HG03354 (cell line): ENCODE results near the gene GALNT2.
A peak's percentile ranks its signal among the peaks of the same experiment; 100 is the strongest.

Source experiments
- ATAC-seq: cut with Tn5 transposase; IDR thresholded peaks from one replicate; pipeline ENCODE4 v1.9.1; 2021; ENCODE audit warnings: mild to moderate bottlenecking; ENCODE audit not compliant: unreplicated experiment, poor library complexity, severe bottlenecking

Gene GALNT2

GRCh38 chr1:230086151-230086550, 19.1 kb downstream of the GALNT2 start:
- no peak for ATAC-seq

GRCh38 chr1:230087028-230087716, 20.1 kb downstream of the GALNT2 start:
- ATAC-seq: no peak

- ATAC-seq: no peak
These were observed 20.7 kb downstream of the GALNT2 start for GRCh38 chr1:230087717-230088105.

DNA sequence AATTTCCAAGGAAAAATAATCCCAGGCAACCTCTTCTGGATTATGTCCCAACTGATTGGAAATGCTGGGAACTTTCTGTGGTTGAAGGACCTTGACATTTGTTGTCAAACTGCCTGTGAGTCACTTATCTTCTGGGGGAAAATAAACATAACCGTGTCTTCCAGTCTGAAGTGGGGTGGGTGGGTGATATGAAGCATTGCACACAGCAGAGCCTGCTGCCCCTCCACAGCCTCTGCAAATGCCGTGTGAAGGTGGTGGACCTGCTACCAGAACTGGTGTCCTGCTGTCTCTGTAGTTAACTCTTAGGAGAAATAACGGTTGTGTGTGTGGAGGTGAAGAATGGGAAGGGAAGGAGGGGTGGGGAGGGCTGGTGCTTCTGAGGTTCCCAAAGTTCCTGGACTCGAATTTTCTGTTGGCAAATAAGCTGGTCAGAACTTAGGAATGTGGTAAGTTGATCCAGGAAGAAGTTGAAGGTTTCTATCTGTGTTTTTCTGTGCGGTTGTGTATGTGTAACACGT, 23.2 kb downstream of the GALNT2 start:
- ATAC-seq: no peak

GRCh38 chr1:230091473-230092231, 24.6 kb downstream of the GALNT2 start:
- no peak for ATAC-seq

- ATAC-seq: no peak
These were observed 27.7 kb downstream of the GALNT2 start for GRCh38 chr1:230094746-230095145.

GRCh38 chr1:230095938-230096337, 28.9 kb downstream of the GALNT2 start:
- ATAC-seq: no peak

- no peak for ATAC-seq
These were observed 30.3 kb downstream of the GALNT2 start for GRCh38 chr1:230097370-230097769.

DNA sequence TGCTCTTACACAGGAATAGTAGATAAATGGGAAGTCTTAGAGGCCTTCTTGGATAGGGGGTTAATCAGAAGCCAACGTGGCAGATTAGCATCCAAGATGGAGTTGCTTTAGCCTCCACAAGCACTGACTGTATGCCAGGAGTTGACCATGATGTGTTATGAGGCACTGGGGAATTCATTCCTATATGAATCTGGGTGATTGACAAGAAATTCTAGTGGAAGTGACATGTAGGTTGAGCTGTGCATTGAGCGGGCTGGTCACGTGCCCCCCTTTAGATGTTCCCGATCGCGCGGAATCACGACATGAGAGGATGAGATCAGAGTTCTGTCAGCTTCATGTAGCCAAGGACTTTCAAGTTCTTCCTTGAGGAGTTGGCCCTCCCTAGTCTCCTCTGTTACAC, 31.7 kb downstream of the GALNT2 start:
- ATAC-seq: no peak

DNA sequence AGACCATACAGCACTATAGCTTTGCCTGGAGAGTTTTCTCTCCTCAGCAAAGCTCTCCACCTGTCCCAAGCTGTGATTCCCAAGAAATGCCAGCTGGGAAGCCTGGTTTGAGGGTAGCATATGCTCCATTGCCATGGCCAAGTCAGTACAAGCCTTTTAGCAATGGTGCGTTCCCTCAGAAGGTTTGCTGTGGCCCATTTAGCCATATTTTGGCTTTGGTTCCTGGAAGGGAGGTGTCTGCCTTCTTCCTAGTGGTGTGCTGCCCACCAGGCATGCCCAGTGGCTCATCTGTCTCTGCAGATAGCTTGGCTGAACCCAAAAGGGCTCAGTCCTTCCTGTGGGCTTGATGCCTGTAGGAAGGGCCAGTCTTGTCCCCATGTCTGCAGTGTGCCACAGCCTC, 32.4 kb downstream of the GALNT2 start:
- ATAC-seq: no peak

DNA sequence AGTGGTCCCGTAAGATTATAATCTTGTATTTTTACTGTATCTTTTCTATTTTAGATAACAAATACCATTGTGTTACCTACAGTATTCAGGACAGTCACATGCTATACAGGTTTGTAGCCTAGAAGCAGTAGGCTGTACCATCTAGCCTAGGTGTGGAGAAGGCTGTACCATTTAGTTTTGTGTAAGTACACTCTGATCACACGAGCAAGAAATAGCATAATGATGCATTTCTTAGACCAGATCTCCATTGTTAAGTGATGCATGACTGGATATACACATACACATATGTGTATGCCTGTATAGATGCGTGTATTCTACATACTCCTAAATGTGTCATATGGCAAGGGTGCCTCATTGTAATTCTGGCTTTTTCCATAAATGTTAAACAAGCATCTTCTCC, 33.9 kb downstream of the GALNT2 start:
- no peak for ATAC-seq

- ATAC-seq: no peak
These were observed 34.5 kb downstream of the GALNT2 start for GRCh38 chr1:230101556-230101955.

DNA sequence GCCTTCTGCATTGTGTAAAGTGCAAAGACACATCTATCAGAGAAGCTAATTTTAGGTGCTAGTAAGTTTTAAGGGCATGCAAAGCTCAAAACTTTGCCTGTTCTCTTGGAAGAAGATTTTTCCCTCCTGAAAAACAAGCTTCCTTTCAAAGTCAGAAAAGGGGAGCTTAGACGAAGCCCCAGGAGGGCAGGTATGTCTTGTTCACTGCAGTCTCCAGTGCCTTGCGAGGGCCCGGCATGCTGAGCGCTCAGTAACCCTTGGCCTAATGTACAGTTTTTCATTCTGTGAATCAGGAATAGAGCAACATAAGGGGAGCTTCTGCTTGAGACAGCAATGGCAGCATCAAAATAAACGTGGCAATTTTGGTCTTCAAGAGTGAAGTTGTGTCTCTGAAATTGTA, 35.0 kb downstream of the GALNT2 start:
- ATAC-seq: no peak

- ATAC-seq: no peak
These were observed 35.4 kb downstream of the GALNT2 start for GRCh38 chr1:230102472-230102871.

GRCh38 chr1:230103306-230104173, 36.5 kb downstream of the GALNT2 start:
- ATAC-seq: no peak

DNA sequence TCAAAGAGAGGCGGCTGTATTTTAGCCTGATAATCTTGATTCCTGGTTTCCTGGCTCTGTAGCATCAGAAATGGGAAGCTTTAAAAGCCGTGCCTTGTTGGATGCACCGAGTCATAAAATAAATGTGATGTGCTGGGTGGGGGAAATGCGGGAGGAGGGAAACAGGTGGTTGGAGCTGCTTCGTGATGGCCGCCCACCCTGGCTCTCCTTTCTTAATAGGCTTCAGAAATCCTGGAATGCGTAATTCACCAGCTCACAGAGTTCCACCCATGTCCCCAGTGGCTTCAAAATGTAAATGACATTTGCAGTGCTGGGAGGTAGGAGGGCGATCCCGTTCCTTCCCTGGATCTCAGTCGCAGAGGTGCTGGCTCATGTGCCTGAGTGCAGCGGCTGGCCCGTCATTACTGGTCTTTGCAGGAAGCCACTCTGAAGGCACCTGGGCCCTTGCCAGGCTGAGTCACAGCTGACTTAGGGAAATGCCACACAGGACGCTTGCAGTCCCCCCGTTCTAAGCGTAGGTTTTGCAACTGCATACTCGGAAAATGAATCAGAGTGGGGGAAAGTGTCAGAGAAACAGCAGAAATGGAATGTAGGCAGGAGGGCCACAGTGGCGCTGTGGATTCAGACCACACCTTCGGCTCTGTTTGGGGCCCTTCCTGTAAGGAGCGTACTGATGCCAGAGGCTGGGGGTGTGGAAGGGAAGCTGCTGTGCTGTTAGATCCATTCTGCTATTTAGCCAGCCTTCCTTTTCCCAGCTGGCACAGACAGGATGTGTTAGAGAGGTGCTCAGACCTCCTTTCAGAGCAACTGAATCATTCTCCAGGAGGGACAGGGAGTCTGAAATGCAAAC, 37.6 kb downstream of the GALNT2 start:
- ATAC-seq: peak; percentile 52

GRCh38 chr1:230105245-230105753, 38.3 kb downstream of the GALNT2 start:
- ATAC-seq: no peak

DNA sequence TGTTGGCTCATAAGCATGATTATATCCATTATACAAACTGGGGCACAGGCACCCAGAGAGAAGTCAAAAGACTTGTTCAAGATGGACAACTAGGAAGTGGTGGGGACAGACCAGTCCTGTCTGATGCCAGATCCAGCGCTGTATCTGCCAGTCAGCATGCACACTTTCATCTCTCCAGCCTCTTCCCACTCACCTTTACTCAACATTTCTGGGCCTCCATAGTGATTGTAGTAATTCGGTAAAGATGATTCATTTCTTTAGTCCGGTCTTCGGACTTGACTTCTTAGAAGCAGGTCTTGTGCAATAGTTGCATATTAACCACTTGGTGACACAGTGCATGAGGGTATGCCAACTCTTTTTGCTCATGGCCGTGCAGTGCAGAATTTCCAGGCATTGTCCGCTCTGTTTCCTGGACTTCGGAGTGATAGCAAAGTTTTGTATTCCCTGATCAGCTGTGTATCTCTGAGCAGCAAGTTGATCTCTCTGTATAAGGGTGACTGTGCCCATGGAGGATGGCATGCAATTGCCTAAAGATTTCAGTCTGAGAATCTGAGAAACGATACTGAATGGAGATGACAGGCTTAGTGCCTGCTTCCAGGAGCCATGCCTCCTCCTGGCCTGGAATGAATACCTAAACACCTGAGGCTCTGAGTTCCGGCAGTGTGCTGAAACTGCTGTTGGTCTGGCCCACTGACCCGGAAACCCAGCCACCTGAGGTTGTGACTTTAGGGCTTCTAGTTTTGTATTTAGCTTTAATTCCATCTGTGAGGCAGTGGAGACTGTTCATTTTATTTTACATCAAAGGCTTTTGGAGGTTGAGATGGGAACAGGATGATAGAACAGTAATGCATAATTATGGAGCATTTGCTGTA, 39.0 kb downstream of the GALNT2 start:
- peak; percentile 39 for ATAC-seq
